Measurements from ENCODE around the gene ACTG1.
"Not testable (repeated sequence)": the region's sequence is repeated elsewhere in the genome, so short reads cannot be mapped to it uniquely, and the experiment has no call there.

The ACTG1 gene

DNA sequence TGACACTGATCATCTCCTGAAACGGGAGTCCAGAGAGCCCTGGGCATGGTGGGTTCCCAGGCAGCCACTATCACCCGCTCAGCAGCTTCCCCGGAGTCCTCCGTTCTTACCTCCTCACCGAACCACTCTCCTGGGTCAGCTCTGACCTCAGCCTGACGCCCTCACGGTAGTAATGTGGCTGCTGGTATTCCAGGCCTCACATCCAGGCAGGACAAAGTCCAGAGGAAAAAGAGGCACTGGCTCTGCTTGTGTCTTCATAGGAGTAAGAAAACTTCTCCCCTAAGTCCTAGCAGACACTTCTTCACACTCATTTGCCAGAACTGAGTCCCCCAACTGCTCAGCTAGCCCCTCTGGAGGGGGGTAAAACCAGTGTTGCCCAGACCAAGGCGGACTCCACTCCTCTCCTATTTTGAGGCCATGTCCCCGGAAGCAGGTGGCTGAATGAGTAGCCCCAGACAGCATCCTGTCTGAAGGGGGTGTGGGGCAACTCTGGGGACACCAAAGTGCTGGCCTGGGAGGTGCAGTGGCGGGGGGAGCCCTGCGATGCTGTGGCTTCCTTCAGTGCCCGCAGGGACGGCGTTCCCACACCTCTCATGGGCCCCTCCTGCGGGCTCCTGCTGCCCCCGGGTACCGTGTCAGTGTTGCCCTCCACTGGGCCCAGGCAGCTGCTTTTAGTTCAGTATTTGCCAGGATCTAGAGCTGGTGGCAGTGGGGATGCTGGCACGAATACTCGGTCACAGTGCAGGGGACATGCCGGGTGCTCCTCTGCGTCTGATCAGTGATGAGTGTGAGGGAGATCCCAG is 20.9 kb upstream of the ACTG1 start:
- no peak for DNase-seq (ENCODE audit: low spot score)

- DNase-seq (ENCODE audit: low spot score) = no peak
Measured at GRCh38 chr17:81532490-81533287, 20.1 kb upstream of the ACTG1 start.

DNA sequence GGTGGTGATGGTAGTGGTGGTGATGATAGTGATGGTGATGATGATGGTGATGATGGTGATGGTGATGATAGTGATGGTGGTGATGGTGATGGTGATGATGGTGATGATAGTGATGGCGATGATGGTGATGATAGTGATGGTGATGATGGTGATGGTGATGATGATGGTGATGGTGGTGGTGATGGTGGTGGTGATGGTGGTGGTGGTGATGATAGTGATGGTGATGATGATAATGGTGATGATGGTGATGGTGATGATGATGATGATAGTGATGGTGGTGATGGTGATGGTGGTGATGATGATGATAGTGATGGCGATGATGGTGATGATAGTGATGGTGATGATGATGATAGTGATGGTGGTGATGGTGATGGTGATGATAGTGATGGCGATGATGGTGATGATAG is 19.4 kb upstream of the ACTG1 start:
- DNase-seq (ENCODE audit: low spot score) = not testable (repeated sequence)

DNA sequence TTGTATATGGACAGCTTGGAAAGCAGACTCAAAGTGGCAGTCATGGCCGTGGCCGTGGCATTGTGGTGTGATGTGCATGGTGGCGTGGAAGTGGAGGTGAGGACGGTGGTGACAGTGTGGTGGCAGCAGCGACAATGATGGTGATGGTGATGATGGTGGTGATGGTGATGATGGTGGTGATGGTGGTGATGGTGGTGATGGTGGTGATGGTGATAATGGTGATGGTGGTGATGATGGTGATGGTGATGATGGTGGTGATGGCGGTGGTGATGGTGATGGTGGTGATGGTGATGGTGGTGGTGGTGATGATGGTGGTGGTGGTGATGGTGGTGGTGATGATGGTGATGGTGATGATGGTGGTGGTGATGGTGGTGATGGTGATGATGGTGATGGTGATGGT is 18.4 kb upstream of the ACTG1 start:
- not testable (repeated sequence) for DNase-seq (ENCODE audit: low spot score)

GRCh38 chr17:81529437-81529803 is 16.8 kb upstream of the ACTG1 start:
- DNase-seq (ENCODE audit: low spot score) = no peak

- DNase-seq (ENCODE audit: low spot score) = no peak
Measured at GRCh38 chr17:81528651-81529436, 16.2 kb upstream of the ACTG1 start.

GRCh38 chr17:81528384-81528650 is 15.7 kb upstream of the ACTG1 start:
- no peak for DNase-seq (ENCODE audit: low spot score)

- no peak for DNase-seq (ENCODE audit: low spot score)
Measured at GRCh38 chr17:81527591-81528383, 15.2 kb upstream of the ACTG1 start, which contains the start of gene FSCN2. Gene FSCN2, plus strand, starts transcription at chr17:81528377. Its CDS starts 155 bp downstream, at chr17:81528532.

DNA sequence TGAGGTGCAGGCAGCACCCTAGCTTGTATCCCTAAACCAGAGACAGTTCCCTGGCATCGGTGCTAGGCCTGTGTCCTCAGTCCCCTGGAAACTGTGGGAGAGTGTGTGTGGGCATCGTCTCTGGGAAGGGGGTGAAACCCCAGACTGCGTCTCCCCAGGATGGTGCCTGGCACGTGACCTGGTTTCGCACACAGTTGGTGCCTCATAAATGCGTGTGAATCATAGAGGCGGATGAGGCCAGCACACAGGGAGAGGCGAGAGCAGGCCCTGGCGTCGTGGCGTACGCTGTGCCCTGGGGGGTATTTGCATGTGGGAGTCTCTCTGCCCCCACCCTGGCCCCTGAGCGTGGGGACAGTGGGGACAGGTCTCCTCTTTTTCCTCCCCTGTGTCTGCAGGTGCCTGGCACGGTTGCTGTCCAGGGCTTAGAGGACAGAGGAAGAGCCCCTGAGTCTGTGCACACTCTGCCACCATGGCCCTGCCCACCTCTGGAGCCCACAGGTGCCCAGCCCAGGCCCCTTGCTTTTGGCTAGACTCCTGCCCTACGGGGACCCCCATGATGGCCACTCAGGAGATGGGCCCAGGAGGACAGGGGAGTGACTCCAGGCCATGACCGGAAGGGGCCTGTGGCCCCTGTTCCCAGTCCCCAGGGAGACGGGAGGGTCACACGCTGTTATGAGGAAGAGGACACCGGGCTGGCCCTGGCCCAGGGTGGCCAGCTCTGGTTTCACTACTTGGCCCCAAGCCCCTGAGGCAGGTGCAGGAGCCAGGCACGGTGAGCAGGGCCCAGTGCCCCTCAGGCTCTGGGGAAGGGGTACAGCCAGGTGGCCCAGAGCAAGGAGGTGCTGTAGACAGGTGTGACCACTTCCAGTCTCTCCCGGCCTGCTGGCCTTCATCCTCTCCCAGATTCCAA is 14.3 kb upstream of the ACTG1 start:
- no peak for DNase-seq (ENCODE audit: low spot score)

- no peak for DNase-seq (ENCODE audit: low spot score)
Measured at GRCh38 chr17:81524865-81525159, 12.2 kb upstream of the ACTG1 start.

DNA sequence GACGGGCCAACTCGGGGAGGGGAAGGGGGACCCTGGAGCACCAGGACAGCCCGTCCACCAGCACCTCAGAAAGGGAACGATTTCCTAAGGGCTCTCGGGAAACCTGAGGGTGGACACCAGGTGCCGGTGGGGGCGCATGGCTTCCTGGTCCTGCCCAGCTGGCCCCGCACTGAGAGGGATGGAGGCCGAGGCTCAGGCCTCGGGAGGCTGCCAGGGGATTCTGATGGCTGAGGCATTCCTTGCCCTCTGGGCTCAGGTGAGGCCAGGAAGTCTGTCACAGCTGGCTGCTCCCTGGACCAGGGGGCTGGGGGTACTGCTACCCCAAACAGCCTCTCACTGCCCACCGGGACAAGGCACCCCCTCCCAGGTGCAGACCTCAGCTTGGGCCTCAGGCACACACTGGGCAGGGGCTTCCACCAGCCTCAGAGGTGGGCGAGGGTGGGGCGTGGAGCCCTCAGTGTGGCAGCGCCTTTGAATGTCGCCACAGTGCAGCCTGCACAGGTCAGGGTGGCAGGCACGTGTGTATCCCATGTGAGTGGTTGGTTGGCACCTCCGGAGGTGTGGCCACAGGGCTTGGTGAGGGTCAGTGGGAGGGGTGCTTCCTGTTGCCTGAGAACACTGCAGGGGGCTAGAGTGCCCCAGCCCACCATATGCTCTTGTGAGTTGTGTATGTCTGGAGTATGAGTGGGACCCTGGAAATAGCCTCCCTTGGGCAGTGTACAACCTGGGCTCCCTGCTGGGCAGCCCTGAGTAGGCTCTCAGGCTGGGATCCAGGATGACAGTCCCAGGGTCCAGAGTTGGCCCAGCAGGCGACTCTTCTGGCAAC is 11.7 kb upstream of the ACTG1 start:
- no peak for DNase-seq (ENCODE audit: low spot score)

GRCh38 chr17:81523402-81524038 is 10.9 kb upstream of the ACTG1 start:
- no peak for DNase-seq (ENCODE audit: low spot score)

DNA sequence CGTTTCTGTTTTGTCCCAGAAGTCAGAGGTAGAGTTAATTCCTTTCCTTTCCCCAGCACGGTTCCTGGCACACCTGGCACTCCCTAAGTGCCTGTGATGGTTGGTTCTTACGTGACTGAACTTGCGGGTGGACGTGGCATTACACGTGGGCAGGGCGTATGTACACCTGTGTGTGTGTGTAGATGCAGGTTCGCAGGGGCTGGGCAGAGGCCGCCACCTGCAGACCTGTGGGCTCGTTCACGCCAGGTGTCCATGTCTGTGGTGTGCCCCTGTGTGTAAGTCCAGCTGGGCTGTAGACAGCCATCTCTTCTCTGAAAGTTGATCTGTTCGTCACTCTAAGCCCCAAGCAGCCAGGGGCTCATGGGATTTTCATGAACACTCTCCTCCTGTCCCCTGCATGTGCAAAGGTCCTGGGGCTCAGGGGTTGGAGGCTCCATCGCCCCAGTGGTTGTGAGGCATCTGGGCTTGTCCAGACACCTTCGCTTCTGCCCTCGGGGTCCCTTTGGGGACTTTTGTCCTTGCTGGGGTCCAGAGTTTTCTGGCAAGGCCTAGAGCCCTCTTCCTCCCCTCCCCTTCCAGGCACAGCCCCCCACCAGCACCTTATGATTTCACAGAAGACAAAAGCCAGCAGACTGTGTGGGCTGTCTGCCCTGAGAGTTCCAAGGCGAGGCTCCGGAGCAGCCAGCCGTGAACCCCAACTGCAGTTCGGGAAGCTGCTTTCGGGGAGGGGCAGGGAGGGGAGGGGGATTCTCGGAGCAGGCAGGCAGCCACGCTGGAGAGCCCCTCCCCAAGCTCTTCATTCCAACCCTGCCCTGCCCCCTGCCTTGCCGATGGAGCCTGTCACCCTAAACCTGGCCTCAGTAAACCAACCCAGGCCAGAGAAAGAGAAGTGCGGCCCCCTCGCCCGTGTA is 10.1 kb upstream of the ACTG1 start:
- DNase-seq (ENCODE audit: low spot score) = peak; percentile 88

GRCh38 chr17:81520021-81520901 is 7.7 kb upstream of the ACTG1 start:
- peak; percentile 55 for DNase-seq (ENCODE audit: low spot score)

DNA sequence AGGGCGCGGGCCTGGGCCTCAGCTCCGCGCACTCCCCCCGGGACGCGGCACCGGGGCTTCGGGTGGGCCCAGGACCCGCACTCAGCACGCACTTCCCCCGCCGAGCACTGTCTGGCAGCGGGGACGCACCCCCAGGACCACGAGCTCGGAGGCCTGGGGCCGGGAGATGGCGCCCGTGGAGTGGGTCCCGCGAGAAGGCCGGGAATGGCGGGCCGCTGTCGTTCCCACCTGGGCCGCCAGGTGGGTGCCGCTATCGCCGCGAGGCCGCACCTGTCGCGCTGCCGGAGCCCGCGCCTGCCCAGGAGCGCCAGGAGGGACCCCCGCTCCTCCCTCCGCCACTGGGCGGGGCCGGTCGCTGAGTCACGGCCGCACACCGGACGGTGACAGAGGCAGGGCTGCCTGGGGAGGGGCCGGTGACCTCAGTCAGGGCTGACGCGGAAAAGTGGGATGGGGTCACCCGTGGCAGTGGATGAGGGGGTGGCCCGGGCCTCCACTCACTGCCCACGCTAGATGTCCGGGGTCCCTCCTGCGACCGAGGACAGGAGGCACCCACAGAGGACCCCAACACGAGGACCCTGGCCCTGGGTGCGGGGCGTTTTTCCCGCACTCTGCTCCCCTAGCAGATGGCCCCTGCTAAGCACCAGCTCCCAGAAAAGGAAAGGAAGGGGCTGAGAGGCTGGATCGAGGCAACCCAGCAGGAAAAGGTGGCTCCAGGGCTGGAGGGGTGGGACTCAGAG is 6.9 kb upstream of the ACTG1 start:
- peak; percentile 75 for DNase-seq (ENCODE audit: low spot score)

DNA sequence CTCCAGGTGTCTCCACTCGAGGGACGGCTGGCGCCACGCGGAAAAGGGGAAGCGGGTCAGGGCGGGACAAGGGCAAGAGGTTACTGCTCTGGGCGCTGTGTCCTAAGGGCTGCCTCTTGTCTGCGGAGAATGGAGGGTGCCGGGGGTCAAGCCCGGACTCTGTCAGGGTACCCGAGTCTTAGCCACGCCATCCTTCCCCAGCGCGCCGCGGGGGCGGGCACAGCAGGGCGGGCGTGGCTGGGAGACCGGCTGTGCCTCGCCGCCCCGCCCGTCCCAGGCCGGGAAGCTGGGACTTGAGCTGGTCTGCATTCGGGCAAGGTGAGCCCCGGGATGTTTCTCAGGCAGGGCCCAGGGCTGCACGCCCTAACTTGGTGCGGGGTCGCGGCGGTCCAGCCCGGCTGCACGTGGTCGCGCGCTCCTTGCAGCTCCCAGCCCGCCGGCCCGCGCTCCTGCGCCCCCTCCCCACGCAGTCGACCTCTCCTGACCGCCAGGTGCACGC is 6.2 kb upstream of the ACTG1 start:
- peak; percentile 77 for DNase-seq (ENCODE audit: low spot score)

Measured in ecto neural progenitor cell (in vitro differentiated cells).